Heart right ventricle (tissue), 16 donors: ENCODE results near the gene CXCR2. TPM values are rescaled to one million over a fixed set of nuclear protein-coding genes. Genes with fewer than 3 reads are reported as not detected.

ENCODE experiments used
- ATAC-seq, 8 donors: fragments of 200-7000 bp; cut with Tn5 transposase; one replicate each; pipeline ENCODE4 v1.9.1; 2020; ENCODE audit warnings: mild to moderate bottlenecking in 8 of 8, moderate library complexity in 8 of 8, moderate number of reproducible peaks in 1 of 8
- DNase-seq, 2 donors: peaks; one replicate each; pipeline ENCODE4 v3.0.0-alpha.2; 2020
- H3K27ac ChIP-seq, 10 donors: fragments of 200-600 bp; sonication (generic) in 2 of 10; one replicate each; pipeline versions ENCODE4 v1.5.0 to v1.8.0; 2020 to 2022; ENCODE audit warnings: mild to moderate bottlenecking in 3 of 10
- H3K27me3 ChIP-seq, 7 donors: fragments of 200-600 bp; one replicate each; pipeline ENCODE4 v1.8.0; 2021 to 2022; ENCODE audit warnings: mild to moderate bottlenecking in 2 of 7
- H3K36me3 ChIP-seq, 9 donors: fragments of 200-600 bp; sonication (generic) in 1 of 9; one replicate each; pipeline versions ENCODE4 v1.5.0 to v1.8.0; 2020 to 2022; ENCODE audit warnings: mild to moderate bottlenecking in 2 of 9
- H3K4me1 ChIP-seq, 9 donors: fragments of 200-600 bp; sonication (generic) in 1 of 9; one replicate each; pipeline versions ENCODE4 v1.5.0 to v1.8.0; 2020 to 2022; ENCODE audit warnings: mild to moderate bottlenecking in 4 of 9
- H3K4me3 ChIP-seq, 10 donors: fragments of 200-600 bp; sonication (generic) in 2 of 10; one replicate each; pipeline versions ENCODE4 v1.5.0 to v1.8.0; 2020 to 2022; ENCODE audit warnings: mild to moderate bottlenecking in 7 of 10, moderate library complexity in 2 of 10
- H3K9me3 ChIP-seq, 11 donors: fragments of 200-600 bp in 10 of 11; sonication (generic) in 2 of 11; one replicate each; pipeline versions ENCODE4 v1.5.0 to v1.8.0; 2013 to 2022; ENCODE audit warnings: mild to moderate bottlenecking in 2 of 11, control low read depth in 1 of 11, moderate library complexity in 1 of 11
- WGBS, 2 donors: extraction: QIAGEN DNeasy Blood & Tissue Kit; methylation state at CpG; one replicate each; pipeline ENCODE4 v1.1.7; 2013; ENCODE audit warnings: inconsistent platforms in 1 of 2; 5-methylcytosine and 5-hydroxymethylcytosine counted together
- intact Hi-C, 10 donors: fragments of 100-400 bp; cut with DNase I; formaldehyde crosslinking; loops; one replicate each; pipeline versions ENCODE4 v1.11.1 to v1.14.2; 2022
- polyA plus RNA-seq, 2 donors: library from polyadenylated mRNA; stranded (reverse); fragments of 200-250 nt; gene quantifications; one replicate each; pipeline ENCODE4 v1.2.3, GENCODE V29; 2013
- total RNA-seq, 10 donors: library from RNA; stranded (reverse); fragmentation: NEBNext Ultra II Directional in 3 of 10; extraction: Animal tissue kit (Norgen Biotek cat#: 25700) in 3 of 10; gene quantifications; one replicate each; pipeline versions ENCODE4 v1.2.1 to v1.2.4, GENCODE V29; 2021 to 2023
- TF ChIP-seq, protein P1 (sequence below), 9 donors: fragments of 200-600 bp; sonication (generic) in 2 of 9; IDR thresholded peaks; one replicate each; pipeline versions ENCODE4 v1.5.0 to v1.8.0; 2021 to 2022; ENCODE audit warnings: antibody characterized with exemption in 9 of 9, mild to moderate bottlenecking in 5 of 9, moderate library complexity in 1 of 9
- donor health status: Arrhythmogenic right ventricular cardiomyopathy.
- donor health status: ischemic (EF 13 %, LVEDD 7.1; RV severe dilation, severe dysfunction).
- donor health status: healthy with polysubstance abuse.
- donor health status: DM: no; HTN: yes; CAD: no.
- donor health status: DM: no; HTN: no; CAD: no.
- donor health status: ischemic (EF 25% LVEDD 6.9; RV normal size, moderate dysfunction).
- donor health status: ischemic (EF 25% LVEDD 5.7; RV mildly dilated, moderate dysfunction).
- donor health status: healthy.
- donor health status: DM: yes; HTN: yes; CAD: no.
- donor health status: Ischemic cardiomyopathy.
- donor health status: ischemic (EF 35%, LVEDD 5.7; RV mildly dilated, moderate dysfunction).
- donor health status: nonischemic (EF 11% LVEDD 7.7; RV severe dilation, severe dysfunction).
- donor health status: DM: yes; HTN: yes; CAD: no.
- donor health status: PGD.
- donor health status: ischemic (EF 29% LVEDD 5.4; RV normal size, mild dysfunction).
- donor health status: nonischemic (EF 23%, LVEDD 6.1; RV moderate dilation, normal function).

Gene CXCR2
- total and polyA plus RNA-seq, 12 donors, result 0.07 to 2.7 (median 0.67) TPM

DNA sequence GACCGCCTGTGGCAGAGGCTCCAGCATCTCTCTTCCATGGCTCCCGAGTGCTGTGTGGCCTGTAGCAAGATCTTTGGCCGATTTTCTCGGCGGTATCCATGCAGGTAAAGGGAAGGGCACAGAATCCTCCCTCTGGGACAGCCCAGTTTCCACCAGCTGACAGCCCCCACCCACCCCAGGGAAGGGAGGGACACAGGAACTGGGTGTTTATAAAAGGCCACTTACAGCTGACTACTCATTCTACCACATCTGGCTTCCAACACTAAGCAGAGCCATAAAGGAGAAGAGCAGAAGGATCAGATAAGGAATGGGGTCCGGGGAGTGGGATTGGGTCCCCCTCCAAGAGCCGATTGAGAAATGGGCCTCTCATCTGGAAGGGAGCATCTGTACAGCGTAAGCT lies 36.6 kb upstream of the CXCR2 start:
- ATAC-seq, result no peak

DNA sequence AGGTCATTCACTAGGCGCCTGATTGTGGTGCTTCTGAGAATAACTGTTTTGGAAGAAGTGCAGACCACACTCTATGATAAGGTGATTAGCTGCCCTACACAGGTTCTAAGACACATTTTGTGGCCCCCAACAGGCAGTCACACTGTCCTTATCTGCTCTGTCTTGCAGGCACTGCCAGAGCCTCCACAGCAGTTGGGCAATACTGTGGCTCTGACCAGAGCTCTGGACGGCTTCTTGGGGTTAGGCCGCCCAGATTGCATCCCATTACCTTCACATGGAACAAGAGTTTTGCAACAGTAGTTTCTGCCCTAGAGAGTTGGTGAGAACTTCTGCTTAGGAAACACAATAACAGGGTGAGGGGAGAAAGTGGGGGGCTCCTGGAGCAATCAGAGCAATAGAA lies 34.1 kb upstream of the CXCR2 start:
- H3K4me3 ChIP-seq, result no peak overlapping the region
- H3K36me3 ChIP-seq, result no peaks in the 10 kb centered on the region
- H3K27ac ChIP-seq, result no peak overlapping the region
- peaks cover 0 to 23% (median 0%) of the 10 kb centered on the region in 7 donors for H3K27me3 ChIP-seq
- TF ChIP-seq, protein P1, sequence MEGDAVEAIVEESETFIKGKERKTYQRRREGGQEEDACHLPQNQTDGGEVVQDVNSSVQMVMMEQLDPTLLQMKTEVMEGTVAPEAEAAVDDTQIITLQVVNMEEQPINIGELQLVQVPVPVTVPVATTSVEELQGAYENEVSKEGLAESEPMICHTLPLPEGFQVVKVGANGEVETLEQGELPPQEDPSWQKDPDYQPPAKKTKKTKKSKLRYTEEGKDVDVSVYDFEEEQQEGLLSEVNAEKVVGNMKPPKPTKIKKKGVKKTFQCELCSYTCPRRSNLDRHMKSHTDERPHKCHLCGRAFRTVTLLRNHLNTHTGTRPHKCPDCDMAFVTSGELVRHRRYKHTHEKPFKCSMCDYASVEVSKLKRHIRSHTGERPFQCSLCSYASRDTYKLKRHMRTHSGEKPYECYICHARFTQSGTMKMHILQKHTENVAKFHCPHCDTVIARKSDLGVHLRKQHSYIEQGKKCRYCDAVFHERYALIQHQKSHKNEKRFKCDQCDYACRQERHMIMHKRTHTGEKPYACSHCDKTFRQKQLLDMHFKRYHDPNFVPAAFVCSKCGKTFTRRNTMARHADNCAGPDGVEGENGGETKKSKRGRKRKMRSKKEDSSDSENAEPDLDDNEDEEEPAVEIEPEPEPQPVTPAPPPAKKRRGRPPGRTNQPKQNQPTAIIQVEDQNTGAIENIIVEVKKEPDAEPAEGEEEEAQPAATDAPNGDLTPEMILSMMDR (IDR thresholded peaks at IDR 0.05), result no peak
- DNase-seq (no peak), ATAC-seq (no peak)
- H3K4me1 ChIP-seq, result no peaks in the 10 kb centered on the region
- intact Hi-C loops, result no loop called here
- H3K9me3 ChIP-seq, result peaks cover 0 to 10% (median 6%) of the 10 kb centered on the region in 11 donors
- 77 to 86% methylated on average over 3 of the region's 3 CpGs for WGBS, 2 donors

More for the DNA sequence above, 36.6 kb upstream of the CXCR2 start:
- no peaks in the 10 kb centered on the region for H3K36me3 ChIP-seq
- TF ChIP-seq, protein P1 (IDR thresholded peaks at IDR 0.05), result no peak
- H3K27ac ChIP-seq, result no peak overlapping the region
- no peak for DNase-seq
- 79 to 80% methylated on average over 8 of the region's 8 CpGs for WGBS, 2 donors
- peaks cover 0 to 23% (median 0%) of the 10 kb centered on the region in 7 donors for H3K27me3 ChIP-seq
- peaks cover 0 to 27% (median 12%) of the 10 kb centered on the region in 11 donors for H3K9me3 ChIP-seq
- H3K4me1 ChIP-seq, result no peaks in the 10 kb centered on the region
- H3K4me3 ChIP-seq, result no peak overlapping the region
- intact Hi-C loops, result no loop called here

DNA sequence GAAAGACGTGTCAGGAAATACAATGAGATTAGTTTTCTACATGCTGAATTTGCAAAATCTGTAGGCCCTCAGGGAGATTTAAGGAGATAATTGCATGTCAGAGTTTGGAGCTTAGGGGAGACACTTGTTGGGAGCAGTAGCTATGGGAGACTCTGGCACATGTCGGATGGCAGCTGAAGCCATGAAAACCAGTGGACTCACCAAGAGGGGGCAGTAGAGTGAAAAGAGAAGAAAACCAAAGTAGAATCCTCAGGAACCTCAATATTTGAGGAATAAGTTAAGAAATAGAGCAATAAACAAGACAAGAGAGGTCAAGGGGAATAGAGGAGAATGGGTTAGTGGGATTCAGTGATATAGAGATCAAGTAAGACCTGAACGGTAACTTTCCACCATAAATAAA lies 31.9 kb upstream of the CXCR2 start:
- Histone ChIP-seq H3K9me3 (no peaks in the 10 kb centered on the region), H3K27ac (no peak overlapping the region), H3K36me3 (no peaks in the 10 kb centered on the region), H3K27me3 (peaks cover 0 to 23% (median 0%) of the 10 kb centered on the region in 7 donors), H3K4me1 (no peaks in the 10 kb centered on the region), H3K4me3 (no peak overlapping the region)
- DNase-seq, result no peak
- TF ChIP-seq, protein P1 (IDR thresholded peaks at IDR 0.05), result no peak
- no peak for ATAC-seq
- intact Hi-C loops, result no loop called here
- WGBS, 2 donors, result 87 to 88% methylated on average over 3 of the region's 3 CpGs

DNA sequence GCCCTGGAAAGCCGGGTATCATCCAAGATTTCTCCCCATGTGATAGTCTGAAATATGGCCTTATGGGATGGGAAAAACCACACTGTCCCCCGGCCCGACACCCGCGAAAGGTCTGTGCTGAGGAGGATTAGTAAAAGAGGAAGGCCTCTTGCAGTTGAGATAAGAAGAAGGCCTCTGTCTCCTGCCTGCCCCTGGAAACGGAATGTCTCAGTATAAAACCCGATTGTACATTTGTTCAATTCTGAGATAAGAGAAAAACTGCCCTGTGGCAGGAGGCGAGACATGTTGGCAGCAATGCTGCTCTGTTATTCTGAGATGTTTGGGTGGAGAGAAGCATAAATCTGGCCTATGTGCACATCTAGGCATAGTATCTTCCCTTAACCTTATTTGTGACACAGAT lies 30.0 kb upstream of the CXCR2 start:
- Histone ChIP-seq H3K36me3 (no peaks in the 10 kb centered on the region), H3K27ac (no peak overlapping the region), H3K27me3 (peaks cover 0 to 9% (median 0%) of the 10 kb centered on the region in 7 donors), H3K4me3 (no peak overlapping the region), H3K4me1 (no peaks in the 10 kb centered on the region), H3K9me3 (no peaks in the 10 kb centered on the region)
- 43 to 59% methylated on average over 8 of the region's 8 CpGs for WGBS, 2 donors
- ATAC-seq (no peak), DNase-seq (no peak)
- TF ChIP-seq, protein P1 (IDR thresholded peaks at IDR 0.05), result no peak
- intact Hi-C loops, result no loop called here
